HUDEP-2 (cell line): ENCODE results near the gene LHX4.

Source experiments
- DNase-seq, 76 experiments: peaks; one replicate each; lab custom pipeline; 2025; ENCODE audit not compliant: unreplicated experiment in 76 of 76; lab: John Stamatoyannopoulos, UW

The LHX4 gene

GRCh38 chr1:180268556-180269075, 38.6 kb downstream of the LHX4 start:
- no peak for DNase-seq

- peak in 2 of 76 experiments; percentile 4 to 16 for DNase-seq
Measured at GRCh38 chr1:180269645-180270529, 39.8 kb downstream of the LHX4 start.

GRCh38 chr1:180270530-180271271, 40.6 kb downstream of the LHX4 start:
- no peak for DNase-seq

GRCh38 chr1:180271272-180272255, 41.5 kb downstream of the LHX4 start:
- DNase-seq: peak in 5 of 76 experiments; percentile 11 to 25 (median 18)

GRCh38 chr1:180272395-180272794, 42.3 kb downstream of the LHX4 start:
- DNase-seq: no peak

- DNase-seq: no peak
Measured at GRCh38 chr1:180273066-180273465, 43.0 kb downstream of the LHX4 start.

GRCh38 chr1:180274221-180274620, 44.2 kb downstream of the LHX4 start:
- no peak for DNase-seq

GRCh38 chr1:180275726-180276125, 45.7 kb downstream of the LHX4 start:
- no peak for DNase-seq

- no peak for DNase-seq
Measured at GRCh38 chr1:180277476-180278193, 47.6 kb downstream of the LHX4 start.

- DNase-seq: no peak
Measured at GRCh38 chr1:180278194-180278515, 48.1 kb downstream of the LHX4 start.

- no peak for DNase-seq
Measured at GRCh38 chr1:180278596-180279395, 48.7 kb downstream of the LHX4 start.

GRCh38 chr1:180279651-180280050, 49.6 kb downstream of the LHX4 start:
- no peak for DNase-seq

GRCh38 chr1:180280617-180281016, 50.6 kb downstream of the LHX4 start:
- no peak for DNase-seq

GRCh38 chr1:180281490-180281889, 51.4 kb downstream of the LHX4 start:
- DNase-seq: no peak

- DNase-seq: no peak
Measured at GRCh38 chr1:180282401-180283044, 52.5 kb downstream of the LHX4 start.

GRCh38 chr1:180283098-180283497, 53.0 kb downstream of the LHX4 start:
- no peak for DNase-seq

GRCh38 chr1:180286417-180286816, 56.4 kb downstream of the LHX4 start:
- no peak for DNase-seq

- peak in 8 of 76 experiments; percentile 9 to 58 (median 42) for DNase-seq
Measured at GRCh38 chr1:180287988-180288705, 58.1 kb downstream of the LHX4 start.
